NB4 (cell line): ENCODE measurements around the gene BRD7.

Source experiments
- DNase-seq: peaks from one replicate; pipeline ENCODE4 v3.0.0; 2010; ENCODE audit warnings: low read depth
- H3K4me3 ChIP-seq: one replicate; pipeline ENCODE4 v1.5.1; 2011; ENCODE audit warnings: mild to moderate bottlenecking, low read depth, low read length, moderate library complexity
- MYC ChIP-seq: IDR thresholded peaks from 2 replicates; pipeline ENCODE4 v1.6.1; 2011; ENCODE audit warnings: low read depth, low read length
- POLR2A ChIP-seq: IDR thresholded peaks from 2 replicates; pipeline ENCODE4 v1.6.1; 2011; ENCODE audit warnings: mild to moderate bottlenecking; ENCODE audit not compliant: insufficient read length; ENCODE audit errors: extremely low read depth
- TF ChIP-seq, protein P1 (sequence below): IDR thresholded peaks from 2 replicates; pipeline ENCODE4 v1.6.1; 2011; ENCODE audit warnings: low read depth, low read length
- TF ChIP-seq, protein P2 (sequence below): IDR thresholded peaks from one replicate; pipeline ENCODE4 v1.5.1; 2012; ENCODE audit warnings: low read depth, low read length

The BRD7 gene

DNA sequence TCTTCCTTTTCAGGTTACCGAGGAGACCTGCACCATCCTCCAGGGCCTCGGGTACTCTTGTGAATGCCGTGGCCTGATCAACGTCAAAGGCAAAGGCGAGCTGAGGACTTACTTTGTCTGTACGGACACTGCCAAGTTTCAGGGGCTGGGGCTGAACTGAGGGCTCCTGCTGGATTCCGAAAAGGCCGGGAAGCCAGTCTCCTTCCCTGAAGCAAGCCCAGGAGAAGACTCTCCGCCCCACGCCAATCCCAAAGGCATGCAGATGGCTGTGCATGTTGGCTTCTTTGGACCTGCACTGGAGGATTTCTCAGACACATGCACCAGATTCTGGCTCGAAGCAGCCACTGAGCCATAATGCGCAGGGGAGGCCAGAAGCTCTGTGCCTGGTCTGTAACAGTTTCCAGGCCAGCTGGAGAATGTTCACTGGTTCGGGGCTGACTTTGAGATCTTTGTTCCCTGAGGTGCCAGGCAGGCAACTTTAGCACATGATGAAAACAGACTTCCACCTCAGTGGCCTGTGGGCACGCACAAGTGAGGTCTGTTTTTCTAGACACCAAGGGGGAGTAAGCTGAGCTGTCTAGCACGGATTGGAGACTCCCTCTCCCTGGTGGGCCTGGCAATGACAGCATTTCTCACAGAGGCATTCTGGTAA, 53.3 kb downstream of the BRD7 start:
- DNase-seq, result no peak
- TF ChIP-seq, protein P1, sequence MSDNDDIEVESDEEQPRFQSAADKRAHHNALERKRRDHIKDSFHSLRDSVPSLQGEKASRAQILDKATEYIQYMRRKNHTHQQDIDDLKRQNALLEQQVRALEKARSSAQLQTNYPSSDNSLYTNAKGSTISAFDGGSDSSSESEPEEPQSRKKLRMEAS, result no peak
- TF ChIP-seq POLR2A (no peak), MYC (no peak)
- TF ChIP-seq, protein P2, sequence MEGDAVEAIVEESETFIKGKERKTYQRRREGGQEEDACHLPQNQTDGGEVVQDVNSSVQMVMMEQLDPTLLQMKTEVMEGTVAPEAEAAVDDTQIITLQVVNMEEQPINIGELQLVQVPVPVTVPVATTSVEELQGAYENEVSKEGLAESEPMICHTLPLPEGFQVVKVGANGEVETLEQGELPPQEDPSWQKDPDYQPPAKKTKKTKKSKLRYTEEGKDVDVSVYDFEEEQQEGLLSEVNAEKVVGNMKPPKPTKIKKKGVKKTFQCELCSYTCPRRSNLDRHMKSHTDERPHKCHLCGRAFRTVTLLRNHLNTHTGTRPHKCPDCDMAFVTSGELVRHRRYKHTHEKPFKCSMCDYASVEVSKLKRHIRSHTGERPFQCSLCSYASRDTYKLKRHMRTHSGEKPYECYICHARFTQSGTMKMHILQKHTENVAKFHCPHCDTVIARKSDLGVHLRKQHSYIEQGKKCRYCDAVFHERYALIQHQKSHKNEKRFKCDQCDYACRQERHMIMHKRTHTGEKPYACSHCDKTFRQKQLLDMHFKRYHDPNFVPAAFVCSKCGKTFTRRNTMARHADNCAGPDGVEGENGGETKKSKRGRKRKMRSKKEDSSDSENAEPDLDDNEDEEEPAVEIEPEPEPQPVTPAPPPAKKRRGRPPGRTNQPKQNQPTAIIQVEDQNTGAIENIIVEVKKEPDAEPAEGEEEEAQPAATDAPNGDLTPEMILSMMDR, result no peak
- H3K4me3 ChIP-seq, result no peak overlapping the region

DNA sequence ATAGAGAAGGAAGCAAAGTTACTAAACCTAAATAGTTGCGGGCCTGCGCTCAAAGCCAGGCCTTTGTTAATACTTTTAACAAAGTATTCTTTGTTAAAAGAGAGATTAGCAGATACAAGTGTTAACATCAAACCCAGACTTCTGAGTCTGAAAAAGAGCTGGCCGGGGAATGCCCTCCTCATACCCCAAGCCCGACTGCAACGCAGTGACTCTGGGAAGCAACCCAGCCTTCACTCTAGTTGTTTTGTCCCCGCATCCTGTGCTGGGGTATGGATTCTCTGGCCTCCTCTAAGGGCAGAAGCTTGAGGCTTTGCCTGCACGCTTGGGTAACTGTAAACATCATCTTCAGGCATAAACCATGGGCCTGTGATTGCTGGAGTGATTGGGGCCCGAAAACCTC, 54.1 kb downstream of the BRD7 start:
- DNase-seq, result no peak
- H3K4me3 ChIP-seq, result no peak overlapping the region

DNA sequence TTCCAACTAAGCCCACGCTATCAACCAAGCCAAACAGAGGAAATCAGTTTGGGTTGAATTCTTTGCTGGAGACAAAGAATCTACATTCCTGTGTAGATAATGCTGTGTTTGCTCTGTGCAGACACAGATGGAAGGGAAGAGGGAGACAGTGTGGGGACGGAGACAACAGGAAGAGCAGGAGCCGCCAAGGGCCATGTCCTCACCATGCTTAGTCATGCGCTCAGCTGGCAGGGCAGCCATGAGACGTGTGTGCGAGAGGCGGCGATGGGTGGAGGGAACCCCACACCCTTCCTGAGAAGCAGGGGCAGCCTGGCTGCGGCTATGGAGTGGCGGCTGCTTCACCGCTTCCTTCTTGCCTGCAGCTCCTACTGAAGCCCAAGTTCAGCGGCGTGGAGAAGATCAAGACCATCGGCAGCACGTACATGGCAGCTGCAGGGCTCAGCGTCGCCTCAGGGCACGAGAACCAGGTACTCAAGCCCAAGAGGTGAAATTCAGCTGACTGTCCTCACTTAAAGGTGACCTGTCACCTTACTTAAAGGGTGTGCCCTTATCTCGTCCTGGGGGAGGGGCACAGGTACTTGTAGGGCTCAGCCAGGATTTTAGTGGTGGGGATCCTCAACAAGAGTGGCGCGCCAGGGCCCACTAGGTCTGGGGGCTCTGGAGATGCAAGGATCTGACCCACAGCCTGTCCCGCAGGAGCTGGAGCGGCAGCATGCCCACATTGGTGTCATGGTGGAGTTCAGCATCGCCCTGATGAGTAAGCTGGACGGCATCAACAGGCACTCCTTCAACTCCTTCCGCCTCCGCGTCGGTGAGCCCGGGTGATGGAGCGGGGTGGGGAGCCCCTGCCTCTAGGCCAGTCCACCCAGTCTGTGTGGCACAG, 55.0 kb downstream of the BRD7 start:
- peak; percentile 43 for DNase-seq
- TF ChIP-seq, protein P2, result no peak
- no peak for TF ChIP-seq POLR2A
- no peak for TF ChIP-seq MYC
- H3K4me3 ChIP-seq, result no peak overlapping the region

More for the DNA sequence above, 54.1 kb downstream of the BRD7 start:
- TF ChIP-seq, protein P2, result no peak
- TF ChIP-seq POLR2A (no peak), MYC (no peak)
- TF ChIP-seq, protein P1, result no peak

DNA sequence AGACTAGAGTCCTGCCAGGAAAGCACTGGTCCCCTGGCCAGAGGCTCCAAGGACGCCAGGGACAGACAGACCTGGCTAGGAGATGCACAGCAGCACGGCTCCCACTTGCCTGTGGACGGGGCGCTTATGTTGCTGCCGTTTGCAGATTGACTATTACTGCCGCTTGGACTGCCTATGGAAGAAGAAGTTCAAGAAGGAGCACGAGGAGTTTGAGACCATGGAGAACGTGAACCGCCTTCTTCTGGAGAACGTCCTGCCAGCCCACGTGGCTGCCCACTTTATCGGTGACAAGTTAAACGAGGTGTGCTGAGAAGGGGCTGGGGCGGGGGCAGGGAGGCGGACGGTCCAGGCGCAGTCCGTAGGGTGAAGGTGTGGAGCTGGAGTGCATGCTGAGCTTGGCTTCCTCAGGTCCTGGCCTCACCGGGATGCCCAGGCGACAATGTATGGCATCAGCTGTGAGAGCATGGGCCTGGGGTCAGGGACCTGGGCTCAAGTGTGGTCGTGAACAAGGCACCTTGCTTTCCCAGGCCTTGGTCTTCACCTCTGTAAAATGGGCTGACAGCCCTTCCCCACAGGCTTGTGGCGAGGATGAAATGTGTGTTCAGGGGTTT, 56.8 kb downstream of the BRD7 start:
- no peak overlapping the region for H3K4me3 ChIP-seq
- DNase-seq, result no peak
- no peak for TF ChIP-seq MYC
- TF ChIP-seq, protein P1, result no peak
- TF ChIP-seq POLR2A, result no peak
- TF ChIP-seq, protein P2, result no peak

DNA sequence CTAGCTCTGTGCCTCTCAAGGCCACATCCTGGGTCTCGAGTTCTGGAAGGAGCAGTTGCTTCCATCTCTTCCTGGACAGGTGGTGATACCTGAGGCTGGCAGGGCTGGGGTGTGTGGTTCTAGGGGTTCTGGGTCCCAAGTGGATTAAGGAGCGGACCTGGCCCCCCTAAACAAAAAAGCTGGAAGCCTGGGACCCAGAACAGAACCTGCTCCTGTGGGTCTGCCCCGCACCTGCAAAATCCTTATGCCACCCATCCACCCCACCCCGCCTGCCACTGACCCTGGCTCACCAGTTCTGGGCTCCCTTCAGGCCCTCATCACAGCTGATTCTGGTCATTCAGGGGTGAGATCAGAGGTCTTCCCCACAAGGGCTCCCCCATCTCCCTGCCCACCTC, 57.7 kb downstream of the BRD7 start:
- TF ChIP-seq POLR2A, result no peak
- TF ChIP-seq, protein P1, result no peak
- TF ChIP-seq, protein P2, result no peak
- DNase-seq, result no peak
- no peak overlapping the region for H3K4me3 ChIP-seq
